Parathyroid adenoma (tissue), 2 donors: ENCODE measurements around the gene CDC45.

ENCODE experiments used
- H2AFZ ChIP-seq: fragments of 300-600 bp; sonication (generic); one replicate; pipeline ENCODE4 v1.7.0; 2017; ENCODE audit warnings: antibody characterized with exemption, mild to moderate bottlenecking
- H3K27ac ChIP-seq: fragments of 300-600 bp; sonication (generic); one replicate; pipeline ENCODE4 v1.7.0; 2017
- H3K27me3 ChIP-seq: fragments of 300-600 bp; sonication (generic); one replicate; pipeline ENCODE4 v1.7.0; 2017; ENCODE audit warnings: low read length; ENCODE audit not compliant: control insufficient read depth, insufficient read depth
- H3K36me3 ChIP-seq: fragments of 300-600 bp; sonication (generic); one replicate; pipeline ENCODE4 v1.7.0; 2017; ENCODE audit warnings: low read length; ENCODE audit not compliant: control insufficient read depth, insufficient read depth
- H3K4me1 ChIP-seq: fragments of 300-600 bp; sonication (generic); one replicate; pipeline ENCODE4 v1.7.0; 2017; ENCODE audit warnings: control low read depth
- H3K4me2 ChIP-seq: fragments of 300-600 bp; sonication (generic); one replicate; pipeline ENCODE4 v1.7.0; 2017; ENCODE audit warnings: low read length
- H3K4me3 ChIP-seq: fragments of 300-600 bp; sonication (generic); one replicate; pipeline ENCODE4 v1.7.0; 2017; ENCODE audit warnings: low read depth, low read length
- H3K79me2 ChIP-seq: fragments of 300-600 bp; sonication (generic); one replicate; pipeline ENCODE4 v1.7.0; 2017; ENCODE audit warnings: control low read depth
- H3K9ac ChIP-seq: fragments of 300-600 bp; sonication (generic); one replicate; pipeline ENCODE4 v1.7.0; 2017; ENCODE audit warnings: mild to moderate bottlenecking
- H3K9me3 ChIP-seq: fragments of 300-600 bp; sonication (generic); one replicate; pipeline ENCODE4 v1.7.0; 2017; ENCODE audit warnings: low read length; ENCODE audit not compliant: control insufficient read depth
- CTCF ChIP-seq: fragments of 300-600 bp; sonication (generic); IDR thresholded peaks from one replicate; pipeline ENCODE4 v1.7.0; 2017; ENCODE audit warnings: antibody characterized with exemption, mild to moderate bottlenecking
- donor health status: primary hyperparathyroidism.

CDC45 gene

GRCh38 chr22:19555651-19556050 lies 75.9 kb downstream of the CDC45 start:
- H3K4me3 ChIP-seq, result no peak overlapping the region
- no peak overlapping the region for H3K4me2 ChIP-seq
- no peaks in the 10 kb centered on the region for H3K9me3 ChIP-seq
- H3K27ac ChIP-seq, result no peak overlapping the region
- H3K79me2 ChIP-seq, result no peaks in the 10 kb centered on the region
- H3K36me3 ChIP-seq, result no peaks in the 10 kb centered on the region
- no peaks in the 10 kb centered on the region for H3K4me1 ChIP-seq
- H3K27me3 ChIP-seq, result no peaks in the 10 kb centered on the region
- H2AFZ ChIP-seq, result no peak overlapping the region
- no peak overlapping the region for H3K9ac ChIP-seq
- no peak for TF ChIP-seq CTCF

DNA sequence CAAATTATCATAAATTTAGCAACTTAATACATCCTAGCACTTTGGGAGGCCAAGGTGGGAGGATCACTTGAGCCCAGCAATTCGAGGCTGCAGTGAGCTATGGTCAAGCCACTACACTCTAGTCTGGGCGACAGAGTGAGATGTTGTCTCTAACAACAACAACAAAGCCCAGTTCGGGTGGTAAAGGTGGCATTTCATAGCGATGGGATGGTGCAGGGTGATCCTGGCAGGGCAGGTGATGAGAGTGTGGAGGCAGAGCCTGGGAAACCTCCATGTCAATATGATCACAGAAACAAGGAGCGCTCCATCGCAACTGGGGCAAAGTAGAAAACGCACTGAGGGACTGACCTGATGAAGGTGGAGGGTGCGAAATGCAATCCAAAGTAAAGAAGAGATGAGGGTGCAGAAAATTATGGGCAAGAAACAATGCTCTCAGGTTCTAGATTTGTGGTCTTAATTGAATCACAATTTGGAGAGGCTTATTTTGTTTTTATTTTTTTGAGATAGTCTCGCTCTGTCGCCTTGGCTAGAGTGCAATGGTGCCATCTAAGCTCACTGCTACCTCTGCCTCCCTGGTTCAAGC lies 77.3 kb downstream of the CDC45 start:
- Histone ChIP-seq H3K27ac (no peak overlapping the region), H3K36me3 (no peaks in the 10 kb centered on the region), H3K9ac (no peak overlapping the region), H3K9me3 (no peaks in the 10 kb centered on the region), H2AFZ (no peak overlapping the region), H3K4me3 (no peak overlapping the region), H3K4me1 (no peaks in the 10 kb centered on the region), H3K27me3 (no peaks in the 10 kb centered on the region), H3K79me2 (no peaks in the 10 kb centered on the region), H3K4me2 (no peak overlapping the region)
- no peak for TF ChIP-seq CTCF

DNA sequence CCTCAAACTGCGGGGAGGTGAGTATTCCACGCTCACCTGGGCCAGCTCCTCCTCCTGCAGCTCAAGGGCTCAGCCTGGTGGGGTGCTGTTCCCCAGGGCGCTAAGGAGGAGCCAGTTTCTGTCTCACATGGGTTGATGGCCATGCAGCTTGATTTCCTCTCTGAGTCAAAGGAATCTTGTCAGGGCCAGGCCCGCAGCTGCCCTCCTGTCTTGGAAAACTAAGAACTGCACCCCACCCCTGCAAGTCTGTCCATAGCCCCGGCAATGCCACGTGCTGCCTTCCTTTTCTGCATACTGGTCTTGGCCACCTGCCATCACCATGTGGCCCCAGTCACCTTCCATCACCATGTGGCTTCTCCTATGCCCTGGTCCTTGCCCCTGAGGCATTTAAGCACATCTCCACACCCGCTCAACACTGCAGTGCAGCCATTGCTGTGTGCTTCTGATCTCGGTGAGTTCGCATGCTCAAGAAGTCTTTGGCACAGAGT lies 79.6 kb downstream of the CDC45 start:
- Histone ChIP-seq H2AFZ (no peak overlapping the region), H3K4me3 (no peak overlapping the region), H3K27ac (no peak overlapping the region), H3K4me2 (no peak overlapping the region), H3K4me1 (no peaks in the 10 kb centered on the region), H3K79me2 (no peaks in the 10 kb centered on the region), H3K27me3 (no peaks in the 10 kb centered on the region), H3K36me3 (no peaks in the 10 kb centered on the region), H3K9ac (no peak overlapping the region), H3K9me3 (no peaks in the 10 kb centered on the region)
- TF ChIP-seq CTCF, result no peak

GRCh38 chr22:19559956-19560355 lies 80.2 kb downstream of the CDC45 start:
- Histone ChIP-seq H3K27me3 (no peaks in the 10 kb centered on the region), H3K9ac (no peak overlapping the region), H3K79me2 (no peaks in the 10 kb centered on the region), H3K4me2 (no peak overlapping the region), H3K4me1 (no peaks in the 10 kb centered on the region), H2AFZ (no peak overlapping the region), H3K36me3 (no peaks in the 10 kb centered on the region), H3K27ac (no peak overlapping the region), H3K9me3 (no peaks in the 10 kb centered on the region), H3K4me3 (no peak overlapping the region)
- TF ChIP-seq CTCF, result no peak
